ENCODE measurements around the gene DCN.

The DCN gene

DNA sequence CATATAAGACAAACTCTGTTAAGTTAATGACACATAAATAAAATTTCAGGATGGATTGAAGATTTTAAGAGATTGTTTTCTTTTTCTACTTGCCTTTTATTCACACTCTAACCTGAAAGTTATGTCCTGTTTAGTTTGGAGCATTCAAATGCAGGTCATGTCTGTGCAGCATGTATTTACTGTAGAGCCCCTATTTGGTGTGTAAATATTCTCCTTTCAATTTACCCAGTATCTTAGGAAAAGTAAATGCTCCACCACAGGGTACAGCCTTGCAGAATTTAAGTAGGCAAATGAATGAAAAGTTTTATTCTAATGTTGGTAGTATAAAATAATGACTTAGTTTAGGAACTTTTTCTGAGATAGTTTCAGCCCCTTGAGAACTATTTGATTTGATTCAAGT, 6.2 kb upstream of the DCN start:
- DNase-seq (ENCODE audit: low read depth in 1 of 2, low spot score in 1 of 2): no peak

DNA sequence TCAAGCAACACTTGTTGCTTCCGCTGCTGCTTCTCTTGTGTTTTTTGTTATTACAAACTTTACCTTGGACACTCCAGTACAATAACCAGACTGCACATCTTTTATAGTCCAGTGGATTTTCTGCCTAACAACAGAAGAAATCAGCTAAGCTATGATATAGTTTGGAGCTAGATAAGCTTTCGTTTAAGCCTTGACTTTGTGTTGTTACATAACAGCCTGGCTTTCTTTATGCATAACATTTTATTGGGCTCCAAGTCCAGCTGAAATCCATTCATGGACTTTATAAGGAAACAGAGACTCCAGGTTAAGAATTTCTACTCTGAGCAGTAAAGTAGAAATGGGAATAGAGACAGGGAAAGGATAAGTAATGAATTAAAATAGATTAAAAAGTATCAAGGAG, 3.5 kb upstream of the DCN start:
- no peak for DNase-seq (ENCODE audit: low read depth in 1 of 2, low spot score in 1 of 2)

DNA sequence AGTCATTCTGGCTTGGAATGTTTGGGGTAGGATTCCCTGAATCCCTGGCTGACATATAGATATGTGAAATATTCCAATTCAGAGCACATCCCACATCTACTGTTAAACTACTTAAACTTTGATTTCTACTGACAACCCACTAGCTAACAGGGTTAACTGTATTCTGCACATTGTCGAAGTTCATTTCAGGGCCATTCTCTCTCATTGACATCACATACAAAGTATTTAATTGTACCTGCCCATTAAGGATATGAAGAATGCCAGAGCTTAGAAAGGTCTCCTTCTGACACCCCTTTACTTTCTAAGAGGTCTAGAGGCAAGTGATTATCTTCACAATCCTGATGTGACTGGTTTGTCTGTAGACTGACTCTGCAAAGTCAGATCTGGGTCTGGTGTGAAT, 2.8 kb upstream of the DCN start:
- no peak for DNase-seq (ENCODE audit: low read depth in 1 of 2, low spot score in 1 of 2)

DNA sequence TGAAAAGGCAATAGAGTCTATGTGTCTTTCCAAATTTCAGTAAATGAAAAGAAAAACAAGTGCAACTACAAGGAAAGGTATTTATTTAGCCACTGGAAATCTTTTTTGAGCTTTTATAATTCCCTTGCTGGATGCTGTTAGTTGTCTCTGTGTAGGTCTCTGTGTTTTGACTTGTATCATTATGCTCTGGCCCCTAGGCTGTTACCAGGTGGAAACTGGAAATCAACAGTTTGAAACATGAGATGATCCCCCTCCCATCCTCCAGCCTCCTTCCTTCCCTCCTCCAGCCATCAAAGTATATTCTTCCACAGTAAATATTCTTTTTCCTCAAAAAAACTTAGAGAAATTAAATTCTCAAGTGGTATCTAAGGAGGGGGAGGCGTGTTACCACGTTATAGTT, 934 bp upstream of the DCN start:
- no peak for DNase-seq (ENCODE audit: low read depth in 1 of 2, low spot score in 1 of 2)

DNA sequence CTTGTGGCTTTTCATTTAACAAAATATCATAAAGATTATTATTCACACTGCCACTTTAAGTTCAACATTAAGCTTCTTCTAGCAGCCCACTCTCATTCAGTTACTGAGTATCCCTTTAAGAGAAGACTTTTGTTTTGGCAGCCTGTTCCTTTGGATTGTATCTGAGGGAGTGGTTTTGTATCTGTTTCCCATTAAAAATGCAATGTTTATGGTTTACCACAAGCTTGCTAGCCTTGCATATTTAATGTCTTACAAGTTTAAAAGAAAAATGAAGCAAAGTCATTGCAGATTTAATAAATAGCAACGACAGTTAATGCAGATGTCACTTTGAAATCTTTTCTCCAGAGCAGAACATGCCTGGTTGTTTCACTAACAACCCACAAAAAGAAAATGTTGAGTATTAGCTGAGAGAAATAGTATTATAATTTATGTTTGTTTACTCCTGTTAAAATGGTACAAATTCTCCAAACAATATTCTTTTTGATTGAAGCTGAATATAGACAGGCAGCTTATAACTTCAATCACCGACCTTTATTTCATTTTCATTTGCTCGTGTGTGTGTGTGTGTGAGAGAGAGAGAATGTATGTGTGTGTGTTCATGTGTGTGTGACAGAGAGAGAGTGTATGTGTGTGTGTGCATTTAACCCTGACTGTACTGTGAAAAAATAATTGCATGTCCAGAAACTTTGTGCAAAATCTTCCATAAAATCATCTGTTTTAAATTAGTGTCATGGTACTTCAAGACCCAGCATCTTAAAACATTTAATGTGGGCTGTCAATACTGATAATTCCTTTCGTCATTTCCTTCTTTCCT, 1.8 kb downstream of the DCN start:
- DNase-seq (ENCODE audit: low read depth in 1 of 2, low spot score in 1 of 2): no peak

DNA sequence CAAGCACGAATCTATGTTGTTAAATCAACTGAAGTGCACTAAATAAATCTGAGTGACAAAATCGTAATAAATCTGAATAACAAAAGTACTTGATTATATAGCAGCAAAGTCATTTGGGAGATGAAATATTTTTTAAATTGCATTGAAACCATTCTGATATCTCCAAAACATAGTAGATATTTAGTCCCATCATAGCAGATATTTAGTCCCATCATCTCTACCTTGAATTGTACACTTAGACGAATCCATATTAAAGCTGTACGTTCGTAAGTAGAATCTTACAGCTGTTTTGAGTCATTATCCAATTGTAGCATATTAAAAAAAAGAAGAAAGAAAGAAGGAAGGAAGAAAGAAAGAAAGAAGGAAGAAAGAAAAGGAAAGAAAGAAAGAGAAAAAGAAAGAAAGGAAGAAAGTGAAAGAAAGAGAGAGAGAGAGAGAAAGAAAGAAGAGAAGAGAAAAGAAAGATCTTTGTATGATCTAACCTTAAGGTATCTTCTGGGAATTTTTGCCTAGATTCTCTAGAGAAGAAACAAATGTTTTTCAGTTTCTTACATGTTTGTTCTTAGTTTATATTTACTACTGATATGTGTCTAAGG, 2.6 kb downstream of the DCN start:
- no peak for DNase-seq (ENCODE audit: low read depth in 1 of 2, low spot score in 1 of 2)

DNA sequence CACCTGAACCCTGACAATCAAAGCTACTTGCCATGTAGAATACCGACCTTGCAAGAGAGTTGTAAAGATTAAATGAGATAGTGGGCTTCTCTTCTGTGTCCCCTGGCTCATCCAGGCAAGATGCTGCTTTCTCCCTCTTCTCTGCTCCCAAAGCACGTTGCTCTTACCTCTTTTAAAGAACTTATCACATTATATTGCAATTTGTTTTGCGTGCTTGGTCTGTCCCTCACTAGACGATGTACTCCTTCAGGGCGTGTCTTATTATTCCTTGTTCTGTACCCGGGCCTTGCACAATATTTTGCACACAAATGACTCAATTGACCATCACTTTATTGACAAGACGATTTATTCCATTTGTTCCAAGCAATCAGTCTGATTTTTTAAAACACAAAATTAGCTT, 3.3 kb downstream of the DCN start:
- DNase-seq (ENCODE audit: low read depth in 1 of 2, low spot score in 1 of 2): no peak

DNA sequence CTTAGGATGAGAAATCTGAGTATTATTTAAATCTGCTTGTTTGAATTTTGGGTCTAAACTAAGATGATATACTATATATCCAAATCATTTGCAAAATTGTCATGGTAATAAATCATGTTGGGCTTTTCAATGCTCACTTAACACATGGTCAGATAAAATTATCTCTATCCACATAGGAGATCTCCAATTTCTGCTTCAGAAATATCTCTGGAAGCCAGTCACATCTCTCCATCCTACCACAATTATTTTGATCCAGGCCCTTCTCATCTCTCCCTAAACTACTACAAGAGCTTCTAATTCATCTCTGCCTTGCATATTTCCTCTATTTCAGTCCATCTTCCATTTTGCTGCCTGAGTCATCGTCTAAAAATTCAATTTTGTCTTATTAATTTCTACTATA, 3.8 kb downstream of the DCN start:
- DNase-seq (ENCODE audit: low read depth in 1 of 2, low spot score in 1 of 2): no peak

DNA sequence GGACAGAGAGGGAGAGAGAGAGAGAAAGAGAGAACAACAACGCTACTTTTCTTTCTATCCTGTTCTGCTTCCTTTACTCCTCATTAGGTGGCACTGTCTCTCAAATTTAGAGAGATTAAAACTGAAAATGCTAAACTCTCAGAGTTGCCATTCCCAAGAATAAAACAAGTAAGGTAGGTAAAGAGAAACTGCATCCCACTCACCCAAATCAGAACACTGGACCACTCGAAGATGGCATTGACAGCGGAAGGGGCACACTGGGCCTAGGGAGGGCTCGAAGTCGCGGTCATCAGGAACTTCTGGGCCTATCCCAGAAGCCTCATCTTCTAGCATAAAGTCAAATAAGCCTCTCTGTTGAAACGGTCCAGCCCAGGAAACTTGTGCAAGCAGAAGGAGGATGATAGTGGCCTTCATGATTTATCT, 4.5 kb downstream of the DCN start:
- no peak for DNase-seq (ENCODE audit: low read depth in 1 of 2, low spot score in 1 of 2)

DNA sequence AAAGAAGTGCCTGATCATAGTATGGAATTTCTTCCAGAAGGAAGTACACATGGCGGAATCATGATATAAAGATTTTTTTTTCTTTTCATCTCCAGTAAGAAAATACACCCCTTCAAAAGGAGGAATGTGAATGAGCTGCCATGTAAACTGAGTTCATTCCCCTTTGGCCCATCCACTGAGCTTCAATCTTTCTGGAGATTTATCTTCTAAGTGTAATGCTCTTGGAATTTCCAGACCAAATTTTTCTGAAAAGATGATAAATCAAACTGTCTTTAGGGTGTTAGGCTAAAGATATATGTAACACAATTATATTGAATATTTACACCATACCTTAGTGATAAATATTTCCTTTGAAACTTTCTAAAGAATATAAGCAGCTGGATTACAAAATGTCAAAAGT, 5.2 kb downstream of the DCN start:
- DNase-seq (ENCODE audit: low read depth in 1 of 2, low spot score in 1 of 2): no peak

DNA sequence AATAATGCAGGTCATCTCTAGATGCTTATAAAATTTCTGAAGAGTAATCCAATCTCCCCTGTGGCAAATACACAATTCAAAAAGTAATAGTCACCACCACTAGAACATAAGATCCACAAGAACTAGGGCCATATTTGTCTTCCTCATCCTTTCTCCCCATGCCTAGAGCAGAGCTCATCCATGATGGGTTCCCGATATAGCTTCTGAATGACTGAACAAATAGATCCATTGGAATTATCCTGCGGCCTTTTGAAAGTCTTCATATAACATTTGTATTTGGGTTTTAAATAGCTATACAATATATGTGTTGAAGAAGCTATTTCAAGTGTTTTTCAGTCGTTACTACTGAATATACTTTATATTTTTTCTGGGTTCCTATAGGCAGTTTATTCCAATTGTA, 5.7 kb downstream of the DCN start:
- no peak for DNase-seq (ENCODE audit: low read depth in 1 of 2, low spot score in 1 of 2)

DNA sequence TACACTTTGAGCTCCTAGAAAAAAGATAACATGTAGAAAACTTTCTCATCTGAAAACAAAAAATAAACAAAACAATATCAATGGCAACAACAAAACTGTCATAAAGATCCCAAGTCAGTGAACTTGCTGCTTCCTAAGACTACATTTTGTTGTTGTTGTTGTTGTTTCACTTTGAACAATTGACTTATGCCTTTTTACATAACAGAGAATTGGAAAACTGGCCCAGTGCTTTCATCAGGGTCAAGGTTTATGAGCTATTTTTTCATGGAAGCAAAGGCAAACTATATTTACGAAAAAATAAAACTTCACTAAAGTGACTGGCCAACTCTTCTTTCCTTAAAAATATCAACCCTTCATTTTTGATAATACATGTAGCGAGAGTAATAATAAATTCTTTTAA, 6.3 kb downstream of the DCN start:
- DNase-seq (ENCODE audit: low read depth in 1 of 2, low spot score in 1 of 2): no peak

DNA sequence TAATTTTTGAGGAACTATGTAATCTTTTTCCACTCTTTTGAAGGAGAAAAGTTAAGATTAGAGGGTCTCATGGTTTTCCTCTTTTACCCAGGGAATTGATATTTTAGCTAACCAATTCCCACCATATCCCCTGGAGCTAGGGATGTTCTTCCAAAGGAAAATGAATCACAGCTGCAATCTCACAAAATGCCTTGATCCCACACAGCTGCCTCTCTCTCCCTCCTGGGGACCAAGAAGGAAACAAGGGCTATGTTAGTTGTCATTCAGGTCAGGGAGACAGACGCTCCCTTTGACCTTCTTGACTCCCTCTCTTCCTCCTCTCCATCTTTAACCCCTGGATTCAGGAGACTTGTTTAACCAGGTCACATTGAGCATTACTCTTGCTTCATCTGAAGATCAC, 9.5 kb downstream of the DCN start:
- no peak for DNase-seq (ENCODE audit: low read depth in 1 of 2, low spot score in 1 of 2)

DNA sequence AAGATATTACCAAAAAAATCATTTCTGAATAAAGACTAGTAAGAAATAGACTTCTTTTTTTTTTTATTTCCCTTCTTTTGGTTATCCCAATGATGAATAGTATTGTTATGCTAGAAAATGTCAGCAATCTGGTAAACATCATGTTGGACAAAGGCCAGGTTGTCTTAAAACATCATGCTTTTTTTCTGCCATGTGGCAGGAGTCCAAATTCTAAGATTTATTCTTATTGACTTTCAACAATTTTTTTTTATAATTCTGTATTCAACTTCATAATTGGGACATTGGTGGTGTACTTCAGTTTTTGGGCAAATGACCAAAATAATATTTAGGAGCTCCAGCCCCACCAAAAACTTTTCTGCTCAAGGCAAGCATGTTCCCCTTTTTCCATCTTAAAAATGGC, 10.5 kb downstream of the DCN start:
- DNase-seq (ENCODE audit: low read depth in 1 of 2, low spot score in 1 of 2): no peak

DNA sequence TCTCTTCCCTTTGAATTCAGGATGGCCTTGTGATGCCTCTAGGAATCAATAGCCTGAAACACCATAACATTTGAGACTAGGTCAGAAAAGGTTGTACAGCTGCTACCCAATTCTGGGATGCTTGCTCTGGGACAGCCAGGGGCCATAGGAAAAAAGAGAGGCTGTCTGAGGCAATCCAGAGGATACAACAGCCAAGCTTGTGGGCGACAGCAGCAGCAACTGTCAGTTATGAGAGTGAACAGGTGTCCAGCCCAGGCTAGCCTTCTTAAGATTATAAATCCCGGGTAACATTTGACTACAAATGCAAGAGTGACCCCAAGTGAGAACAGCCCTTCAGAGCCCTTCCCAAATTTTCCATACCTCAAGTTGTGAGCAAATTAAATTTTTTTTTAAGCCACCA, 11.1 kb downstream of the DCN start:
- no peak for DNase-seq (ENCODE audit: low read depth in 1 of 2, low spot score in 1 of 2)

DNA sequence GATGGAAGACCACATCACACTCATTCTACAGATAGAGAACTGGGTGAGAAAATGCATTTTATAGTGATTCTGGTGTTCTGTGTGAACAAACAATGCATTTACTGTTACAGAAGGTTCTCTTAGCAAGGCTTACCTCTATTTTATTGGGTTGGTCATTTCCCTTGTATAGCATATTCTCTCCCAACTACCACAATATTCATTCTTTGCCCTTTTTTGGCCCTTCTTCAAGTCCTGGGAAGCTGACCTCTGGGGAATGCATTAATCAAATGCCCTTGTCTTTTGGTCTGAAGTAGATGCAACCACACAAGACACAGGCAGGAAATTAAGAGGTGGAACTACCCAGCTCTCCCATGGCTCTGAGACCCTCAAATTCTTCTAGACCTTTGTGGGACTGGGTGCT, 19.5 kb downstream of the DCN start:
- no peak for DNase-seq (ENCODE audit: low read depth in 1 of 2, low spot score in 1 of 2)

DNA sequence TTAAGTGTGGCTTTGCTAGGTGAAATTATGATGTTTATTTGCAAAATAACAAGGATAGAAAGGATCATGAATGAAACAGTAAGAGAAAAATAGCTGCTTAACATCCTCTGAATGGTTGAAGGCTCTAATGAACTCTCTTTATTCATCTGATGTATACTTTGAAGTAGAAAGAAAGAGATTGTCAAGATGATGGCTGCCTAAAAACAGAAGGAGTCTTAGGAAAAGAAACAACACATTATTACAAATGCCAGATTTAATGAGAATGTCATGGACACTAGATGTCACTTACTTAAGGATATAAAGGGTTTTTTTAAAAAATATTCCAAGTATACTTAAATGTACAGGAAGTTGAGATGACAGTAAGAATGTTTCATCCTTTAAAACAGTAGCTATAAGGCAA, 21.6 kb downstream of the DCN start:
- no peak for DNase-seq (ENCODE audit: low read depth in 1 of 2, low spot score in 1 of 2)

DNA sequence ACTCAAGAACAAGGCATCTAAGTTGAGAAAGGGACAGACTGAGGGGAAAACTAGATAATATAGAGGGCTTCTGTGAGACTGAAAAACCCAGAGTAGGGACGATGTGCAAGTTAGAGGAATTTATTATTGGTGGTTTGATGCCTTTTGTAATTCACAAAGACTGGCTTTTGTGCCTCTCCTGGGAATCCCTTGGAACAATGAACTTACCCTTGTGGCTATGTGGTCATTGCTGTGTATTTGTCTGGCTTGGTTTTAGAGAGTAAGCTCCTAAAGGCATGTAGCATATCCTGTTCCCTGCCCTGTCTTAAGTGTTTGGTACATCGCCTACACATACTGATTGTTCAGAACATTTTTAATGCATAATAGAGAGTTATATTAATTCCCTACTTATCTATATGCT, 26.6 kb downstream of the DCN start:
- no peak for DNase-seq (ENCODE audit: low read depth in 1 of 2, low spot score in 1 of 2)

DNA sequence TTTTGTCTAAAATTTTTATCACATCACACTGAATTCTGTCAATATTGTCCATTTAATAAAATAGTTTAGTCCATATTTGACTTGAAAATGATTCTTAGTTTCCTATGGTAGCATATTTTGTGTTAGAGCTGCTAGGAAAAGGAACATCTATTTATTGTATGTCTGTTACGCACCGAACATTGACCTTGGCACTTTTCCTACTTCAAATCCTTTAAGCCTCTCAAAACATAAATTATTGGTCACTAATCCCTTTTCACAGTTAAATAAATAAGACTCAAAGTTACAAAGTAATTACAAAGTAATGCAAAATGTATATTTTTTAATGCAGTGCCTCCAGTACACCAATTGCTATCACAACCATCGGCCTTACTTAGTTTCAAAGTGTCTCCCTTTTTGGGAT, 28.5 kb downstream of the DCN start:
- DNase-seq (ENCODE audit: low read depth in 1 of 2, low spot score in 1 of 2): no peak

DNA sequence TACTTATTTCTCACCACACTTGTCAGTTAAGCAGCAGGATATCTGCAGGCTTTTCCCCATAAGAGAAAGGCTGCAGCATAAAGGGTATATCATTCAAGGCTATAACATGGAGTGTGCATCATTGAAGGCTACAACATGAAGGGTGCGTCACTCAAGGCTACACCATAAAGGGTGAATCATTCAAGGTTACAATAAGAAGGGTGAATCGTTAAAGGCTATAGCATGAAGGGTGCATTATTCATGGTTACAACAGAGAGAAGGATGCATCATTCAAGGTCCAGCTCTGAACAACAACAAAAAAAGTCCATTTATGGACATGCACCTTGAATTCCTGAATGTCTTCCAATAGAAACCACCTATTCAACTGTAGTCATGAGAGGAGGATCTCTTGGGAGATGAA, 38.6 kb downstream of the DCN start:
- DNase-seq (ENCODE audit: low read depth in 1 of 2, low spot score in 1 of 2): no peak

DNA sequence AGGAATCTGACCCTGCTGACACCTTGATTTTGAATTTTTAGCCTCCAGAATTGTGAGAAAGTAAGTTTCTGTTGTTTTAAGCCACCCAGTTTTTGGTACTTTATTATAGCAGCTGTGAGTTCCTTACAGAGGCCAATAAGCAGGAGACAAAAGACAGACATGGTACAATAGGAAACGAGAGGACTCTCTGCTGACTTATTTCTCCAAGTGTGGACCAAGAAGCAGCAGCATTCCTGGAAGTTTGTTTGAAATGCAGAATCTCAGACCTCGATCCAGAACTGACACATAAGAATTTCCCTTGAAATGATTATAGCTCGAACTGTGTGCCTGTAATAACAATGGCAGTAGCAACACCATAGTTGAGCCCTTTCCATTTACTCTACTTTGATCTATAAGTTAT, 39.4 kb downstream of the DCN start:
- no peak for DNase-seq (ENCODE audit: low read depth in 1 of 2, low spot score in 1 of 2)

DNA sequence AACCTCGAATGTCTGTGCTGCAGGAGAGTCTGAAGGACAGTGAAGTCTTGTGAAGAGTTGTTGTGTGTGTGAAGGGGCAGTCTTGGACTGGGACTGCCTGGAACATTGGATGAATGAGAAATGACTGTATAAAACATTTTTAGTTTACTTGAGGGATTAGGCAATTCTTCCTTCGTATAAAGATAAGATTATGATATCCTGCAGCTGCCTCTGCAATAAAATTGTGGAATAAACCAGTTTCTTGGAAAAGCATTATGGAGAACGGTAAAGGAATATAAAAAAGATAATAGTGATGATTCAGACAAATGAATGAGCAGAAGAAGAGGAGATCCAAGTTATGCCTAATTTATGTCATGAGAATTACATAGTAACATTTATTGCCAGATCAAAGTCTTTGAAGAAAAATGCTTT, 40.4 kb downstream of the DCN start:
- DNase-seq (ENCODE audit: low read depth in 1 of 2, low spot score in 1 of 2): no peak
